Non-pigmented ciliary epithelial cell (primary cell): Measurements from ENCODE around the gene HSD17B1.
A peak's percentile ranks its signal among the peaks of the same experiment; 100 is the strongest.
"Not testable (repeated sequence)": the region's sequence is repeated elsewhere in the genome, so short reads cannot be mapped to it uniquely, and the experiment has no call there.

Experiments
- DNase-seq: peaks from one replicate; pipeline ENCODE4 v3.0.0-alpha.2; 2010; ENCODE audit warnings: low read depth

Gene HSD17B1

GRCh38 chr17:42552736-42553135 lies at the start of gene HSD17B1:
HSD17B1 (plus strand) TSS chr17:42552923; CDS start chr17:42552934, 11 bp downstream.
- DNase-seq: not testable (repeated sequence)

- no peak for DNase-seq
These were observed 49.8 kb upstream of the HSD17B1 start for GRCh38 chr17:42502926-42503325.

GRCh38 chr17:42507671-42508070 lies 45.1 kb upstream of the HSD17B1 start:
- no peak for DNase-seq

- no peak for DNase-seq
These were observed 44.1 kb upstream of the HSD17B1 start for GRCh38 chr17:42508426-42509165.

- no peak for DNase-seq
These were observed 43.3 kb upstream of the HSD17B1 start for GRCh38 chr17:42509409-42509808.

GRCh38 chr17:42509841-42510240 lies 42.9 kb upstream of the HSD17B1 start:
- no peak for DNase-seq

- DNase-seq: no peak
These were observed 40.5 kb upstream of the HSD17B1 start for GRCh38 chr17:42512246-42512645.

GRCh38 chr17:42512733-42513251 lies 39.9 kb upstream of the HSD17B1 start:
- no peak for DNase-seq

GRCh38 chr17:42513686-42514085 lies 39.0 kb upstream of the HSD17B1 start:
- DNase-seq: no peak

GRCh38 chr17:42514279-42514678 lies 38.4 kb upstream of the HSD17B1 start:
- no peak for DNase-seq

- no peak for DNase-seq
These were observed 37.9 kb upstream of the HSD17B1 start for GRCh38 chr17:42514867-42515266.

GRCh38 chr17:42517516-42517915 lies 35.2 kb upstream of the HSD17B1 start:
- DNase-seq: no peak

- peak; percentile 90 for DNase-seq
These were observed 34.5 kb upstream of the HSD17B1 start for GRCh38 chr17:42518046-42518754.

GRCh38 chr17:42518755-42519545 lies 33.8 kb upstream of the HSD17B1 start:
- DNase-seq: no peak

- DNase-seq: peak; percentile 98
These were observed 32.9 kb upstream of the HSD17B1 start for GRCh38 chr17:42519546-42520491.

- no peak for DNase-seq
These were observed 32.2 kb upstream of the HSD17B1 start for GRCh38 chr17:42520540-42520951.

GRCh38 chr17:42521036-42521435 lies 31.7 kb upstream of the HSD17B1 start:
- DNase-seq: no peak

- no peak for DNase-seq
These were observed 31.0 kb upstream of the HSD17B1 start for GRCh38 chr17:42521666-42522262.

GRCh38 chr17:42522263-42522790 lies 30.4 kb upstream of the HSD17B1 start:
- DNase-seq: no peak

- no peak for DNase-seq
These were observed 29.9 kb upstream of the HSD17B1 start for GRCh38 chr17:42522798-42523278.
